ENCODE results near the gene PLD1. TPM values are rescaled to one million over a fixed set of nuclear protein-coding genes. Genes with fewer than 3 reads are reported as not detected.

PLD1 gene
- total RNA-seq, 1 donor from 2014 or later = 0.93 TPM

GRCh38 chr3:171745577-171746319 is 64.5 kb downstream of the PLD1 start:
- no peak for TF ChIP-seq CTCF (conservative IDR thresholded peaks at IDR 0.05)
- Mint-ChIP-seq H3K4me3 (no peak overlapping the region), H3K36me3 (ENCODE audit: low read depth) (no peaks in the 10 kb centered on the region), H3K27me3 (ENCODE audit: low read depth) (no peaks in the 10 kb centered on the region), H3K9me3 (no peaks in the 10 kb centered on the region), H3K4me1 (no peaks in the 10 kb centered on the region), H3K27ac (ENCODE audit: unreplicated experiment) (no peak overlapping the region)
- no peak for DNase-seq (ENCODE audit: low read depth, low spot score)

- DNase-seq (ENCODE audit: low read depth, low spot score) = no peak
- no peak overlapping the region for H3K4me3 Mint-ChIP-seq
- no peak for TF ChIP-seq CTCF (conservative IDR thresholded peaks at IDR 0.05)
- H3K9me3 Mint-ChIP-seq = no peaks in the 10 kb centered on the region
- H3K27me3 Mint-ChIP-seq (ENCODE audit: low read depth) = no peaks in the 10 kb centered on the region
- no peak overlapping the region for H3K27ac Mint-ChIP-seq (ENCODE audit: unreplicated experiment)
- H3K4me1 Mint-ChIP-seq = no peaks in the 10 kb centered on the region
- no peaks in the 10 kb centered on the region for H3K36me3 Mint-ChIP-seq (ENCODE audit: low read depth)
These were observed 66.0 kb downstream of the PLD1 start for GRCh38 chr3:171744158-171744741.

- no peaks in the 10 kb centered on the region for H3K36me3 Mint-ChIP-seq (ENCODE audit: low read depth)
- no peaks in the 10 kb centered on the region for H3K4me1 Mint-ChIP-seq
- no peaks in the 10 kb centered on the region for H3K27me3 Mint-ChIP-seq (ENCODE audit: low read depth)
- no peak overlapping the region for H3K27ac Mint-ChIP-seq (ENCODE audit: unreplicated experiment)
- H3K9me3 Mint-ChIP-seq = no peaks in the 10 kb centered on the region
- TF ChIP-seq CTCF (conservative IDR thresholded peaks at IDR 0.05) = no peak
- no peak overlapping the region for H3K4me3 Mint-ChIP-seq
- no peak for DNase-seq (ENCODE audit: low read depth, low spot score)
These were observed 66.7 kb downstream of the PLD1 start for GRCh38 chr3:171743327-171744157.

GRCh38 chr3:171741377-171741776 is 68.9 kb downstream of the PLD1 start:
- Mint-ChIP-seq H3K36me3 (ENCODE audit: low read depth) (no peaks in the 10 kb centered on the region), H3K4me3 (no peak overlapping the region), H3K4me1 (peaks cover 9% of the 10 kb centered on the region), H3K27ac (ENCODE audit: unreplicated experiment) (no peak overlapping the region), H3K27me3 (ENCODE audit: low read depth) (no peaks in the 10 kb centered on the region), H3K9me3 (no peaks in the 10 kb centered on the region)
- DNase-seq (ENCODE audit: low read depth, low spot score) = no peak
- TF ChIP-seq CTCF (conservative IDR thresholded peaks at IDR 0.05) = no peak

- no peak for TF ChIP-seq CTCF (conservative IDR thresholded peaks at IDR 0.05)
- Mint-ChIP-seq H3K27me3 (ENCODE audit: low read depth) (no peaks in the 10 kb centered on the region), H3K4me1 (peaks cover 11% of the 10 kb centered on the region), H3K9me3 (no peaks in the 10 kb centered on the region), H3K4me3 (no peak overlapping the region), H3K27ac (ENCODE audit: unreplicated experiment) (no peak overlapping the region), H3K36me3 (ENCODE audit: low read depth) (no peaks in the 10 kb centered on the region)
- DNase-seq (ENCODE audit: low read depth, low spot score) = no peak
These were observed 73.7 kb downstream of the PLD1 start for GRCh38 chr3:171736556-171736955.

All from neural crest cell (in vitro differentiated cells).